ENCODE measurements around the gene NRCAM. TPM values are rescaled to one million over a fixed set of nuclear protein-coding genes. Genes with fewer than 3 reads are reported as not detected.

The NRCAM gene
- total and polyA plus RNA-seq, 5 donors from 2014 or later, result 0.27 TPM; not detected in 4

- no peak overlapping the region for H3K27ac ChIP-seq (ENCODE audit: insufficient read depth, low read length, poor library complexity, severe bottlenecking)
- Mint-ChIP-seq H3K4me3 (no peak overlapping the region), H3K27me3 (peaks cover 11% of the 10 kb centered on the region), H3K27ac (no peak overlapping the region), H3K4me1 (no peaks in the 10 kb centered on the region), H3K9me3 (peaks cover 0 to 3% (median 0%) of the 10 kb centered on the region in 7 donors), H3K36me3 (no peaks in the 10 kb centered on the region)
- no peaks in the 10 kb centered on the region for H3K27me3 ChIP-seq (ENCODE audit: control insufficient read depth, insufficient read depth, low read length)
- H3K4me3 ChIP-seq (ENCODE audit: low read depth, low read length), result no peak overlapping the region
- no peaks in the 10 kb centered on the region for H3K4me1 ChIP-seq (ENCODE audit: control insufficient read depth, insufficient read depth, low read length, poor library complexity, severe bottlenecking)
- H3K9me3 ChIP-seq (ENCODE audit: control insufficient read depth in 2 of 2, low read length in 2 of 2), result no peaks in the 10 kb centered on the region
- no peak for ATAC-seq (ENCODE audit: low read depth in 2 of 2)
- no peaks in the 10 kb centered on the region for H3K36me3 ChIP-seq (ENCODE audit: control insufficient read depth, insufficient read depth, low read length)
- DNase-seq, result no peak
Observed at GRCh38 chr7:108118959-108119358, 337.3 kb downstream of the NRCAM start.

GRCh38 chr7:108114117-108114841 is 342.0 kb downstream of the NRCAM start:
- no peak overlapping the region for H3K27ac ChIP-seq (ENCODE audit: insufficient read depth, low read length, poor library complexity, severe bottlenecking)
- H3K36me3 Mint-ChIP-seq, result no peaks in the 10 kb centered on the region
- H3K27me3 Mint-ChIP-seq, result peaks cover 17% of the 10 kb centered on the region
- DNase-seq (peak in 1 of 3 donors; percentile 9), ATAC-seq (ENCODE audit: low read depth in 2 of 2) (no peak)
- H3K4me3 Mint-ChIP-seq, result no peak overlapping the region
- H3K27me3 ChIP-seq (ENCODE audit: control insufficient read depth, insufficient read depth, low read length), result no peaks in the 10 kb centered on the region
- H3K36me3 ChIP-seq (ENCODE audit: control insufficient read depth, insufficient read depth, low read length), result no peaks in the 10 kb centered on the region
- no peak overlapping the region for H3K4me3 ChIP-seq (ENCODE audit: low read depth, low read length)
- no peaks in the 10 kb centered on the region for H3K9me3 ChIP-seq (ENCODE audit: control insufficient read depth in 2 of 2, low read length in 2 of 2)
- H3K4me1 Mint-ChIP-seq, result no peaks in the 10 kb centered on the region
- H3K4me1 ChIP-seq (ENCODE audit: control insufficient read depth, insufficient read depth, low read length, poor library complexity, severe bottlenecking), result no peaks in the 10 kb centered on the region
- no peak overlapping the region for H3K27ac Mint-ChIP-seq
- H3K9me3 Mint-ChIP-seq, result peaks cover 0 to 3% (median 0%) of the 10 kb centered on the region in 7 donors

GRCh38 chr7:108112683-108113082 is 343.6 kb downstream of the NRCAM start:
- Mint-ChIP-seq H3K27ac (no peak overlapping the region), H3K27me3 (peaks cover 19% of the 10 kb centered on the region), H3K4me1 (no peaks in the 10 kb centered on the region), H3K36me3 (no peaks in the 10 kb centered on the region), H3K4me3 (no peak overlapping the region), H3K9me3 (peaks cover 0 to 3% (median 0%) of the 10 kb centered on the region in 7 donors)
- Histone ChIP-seq H3K9me3 (ENCODE audit: control insufficient read depth in 2 of 2, low read length in 2 of 2) (no peaks in the 10 kb centered on the region), H3K4me3 (ENCODE audit: low read depth, low read length) (no peak overlapping the region), H3K36me3 (ENCODE audit: control insufficient read depth, insufficient read depth, low read length) (no peaks in the 10 kb centered on the region), H3K27ac (ENCODE audit: insufficient read depth, low read length, poor library complexity, severe bottlenecking) (no peak overlapping the region), H3K4me1 (ENCODE audit: control insufficient read depth, insufficient read depth, low read length, poor library complexity, severe bottlenecking) (no peaks in the 10 kb centered on the region), H3K27me3 (ENCODE audit: control insufficient read depth, insufficient read depth, low read length) (no peaks in the 10 kb centered on the region)
- DNase-seq (no peak), ATAC-seq (ENCODE audit: low read depth in 2 of 2) (no peak)

GRCh38 chr7:108109221-108109908 is 346.9 kb downstream of the NRCAM start:
- Histone ChIP-seq H3K4me1 (ENCODE audit: control insufficient read depth, insufficient read depth, low read length, poor library complexity, severe bottlenecking) (no peaks in the 10 kb centered on the region), H3K4me3 (ENCODE audit: low read depth, low read length) (no peak overlapping the region), H3K36me3 (ENCODE audit: control insufficient read depth, insufficient read depth, low read length) (no peaks in the 10 kb centered on the region), H3K27ac (ENCODE audit: insufficient read depth, low read length, poor library complexity, severe bottlenecking) (no peak overlapping the region), H3K27me3 (ENCODE audit: control insufficient read depth, insufficient read depth, low read length) (no peaks in the 10 kb centered on the region), H3K9me3 (ENCODE audit: control insufficient read depth in 2 of 2, low read length in 2 of 2) (no peaks in the 10 kb centered on the region)
- Mint-ChIP-seq H3K4me1 (no peaks in the 10 kb centered on the region), H3K27me3 (peaks cover 13% of the 10 kb centered on the region), H3K4me3 (no peak overlapping the region), H3K9me3 (peaks cover 0 to 2% (median 0%) of the 10 kb centered on the region in 7 donors), H3K27ac (no peak overlapping the region), H3K36me3 (no peaks in the 10 kb centered on the region)
- ATAC-seq (ENCODE audit: low read depth in 2 of 2), result no peak
- DNase-seq, result peak in 1 of 3 donors; percentile 14

- no peak overlapping the region for H3K4me3 Mint-ChIP-seq
- Histone ChIP-seq H3K4me3 (ENCODE audit: low read depth, low read length) (no peak overlapping the region), H3K27me3 (ENCODE audit: control insufficient read depth, insufficient read depth, low read length) (no peaks in the 10 kb centered on the region), H3K36me3 (ENCODE audit: control insufficient read depth, insufficient read depth, low read length) (no peaks in the 10 kb centered on the region), H3K9me3 (ENCODE audit: control insufficient read depth in 2 of 2, low read length in 2 of 2) (no peaks in the 10 kb centered on the region), H3K27ac (ENCODE audit: insufficient read depth, low read length, poor library complexity, severe bottlenecking) (no peak overlapping the region), H3K4me1 (ENCODE audit: control insufficient read depth, insufficient read depth, low read length, poor library complexity, severe bottlenecking) (no peaks in the 10 kb centered on the region)
- no peaks in the 10 kb centered on the region for H3K4me1 Mint-ChIP-seq
- H3K27ac Mint-ChIP-seq, result no peak overlapping the region
- no peak for DNase-seq
- H3K9me3 Mint-ChIP-seq, result peaks cover 0 to 2% (median 0%) of the 10 kb centered on the region in 7 donors
- no peaks in the 10 kb centered on the region for H3K36me3 Mint-ChIP-seq
- H3K27me3 Mint-ChIP-seq, result peaks cover 18% of the 10 kb centered on the region
- no peak for ATAC-seq (ENCODE audit: low read depth in 2 of 2)
Observed at GRCh38 chr7:108108131-108108530, 348.1 kb downstream of the NRCAM start.

GRCh38 chr7:108104324-108104723 is 351.9 kb downstream of the NRCAM start:
- Mint-ChIP-seq H3K27me3 (peaks cover 13% of the 10 kb centered on the region), H3K9me3 (no peaks in the 10 kb centered on the region), H3K4me1 (no peaks in the 10 kb centered on the region), H3K27ac (no peak overlapping the region), H3K4me3 (no peak overlapping the region), H3K36me3 (no peaks in the 10 kb centered on the region)
- no peak for DNase-seq
- no peak for ATAC-seq (ENCODE audit: low read depth in 2 of 2)
- Histone ChIP-seq H3K4me3 (ENCODE audit: low read depth, low read length) (no peak overlapping the region), H3K4me1 (ENCODE audit: control insufficient read depth, insufficient read depth, low read length, poor library complexity, severe bottlenecking) (no peaks in the 10 kb centered on the region), H3K9me3 (ENCODE audit: control insufficient read depth in 2 of 2, low read length in 2 of 2) (no peaks in the 10 kb centered on the region), H3K36me3 (ENCODE audit: control insufficient read depth, insufficient read depth, low read length) (no peaks in the 10 kb centered on the region), H3K27me3 (ENCODE audit: control insufficient read depth, insufficient read depth, low read length) (no peaks in the 10 kb centered on the region), H3K27ac (ENCODE audit: insufficient read depth, low read length, poor library complexity, severe bottlenecking) (no peak overlapping the region)

GRCh38 chr7:108103558-108104298 is 352.5 kb downstream of the NRCAM start:
- no peak overlapping the region for H3K27ac Mint-ChIP-seq
- H3K4me3 ChIP-seq (ENCODE audit: low read depth, low read length), result no peak overlapping the region
- DNase-seq, result no peak
- H3K4me1 ChIP-seq (ENCODE audit: control insufficient read depth, insufficient read depth, low read length, poor library complexity, severe bottlenecking), result no peaks in the 10 kb centered on the region
- H3K9me3 Mint-ChIP-seq, result no peaks in the 10 kb centered on the region
- no peaks in the 10 kb centered on the region for H3K27me3 ChIP-seq (ENCODE audit: control insufficient read depth, insufficient read depth, low read length)
- no peak overlapping the region for H3K27ac ChIP-seq (ENCODE audit: insufficient read depth, low read length, poor library complexity, severe bottlenecking)
- no peak for ATAC-seq (ENCODE audit: low read depth in 2 of 2)
- no peak overlapping the region for H3K4me3 Mint-ChIP-seq
- H3K36me3 ChIP-seq (ENCODE audit: control insufficient read depth, insufficient read depth, low read length), result no peaks in the 10 kb centered on the region
- no peaks in the 10 kb centered on the region for H3K4me1 Mint-ChIP-seq
- no peaks in the 10 kb centered on the region for H3K9me3 ChIP-seq (ENCODE audit: control insufficient read depth in 2 of 2, low read length in 2 of 2)
- H3K27me3 Mint-ChIP-seq, result peaks cover 10% of the 10 kb centered on the region
- no peaks in the 10 kb centered on the region for H3K36me3 Mint-ChIP-seq
